ENCODE data around the gene MAT2B. TPM values are rescaled to one million over a fixed set of nuclear protein-coding genes. Genes with fewer than 3 reads are reported as not detected.

MAT2B gene
- total RNA-seq, 2 experiments from 2014 or later = 33.0 to 34.7 TPM

GRCh38 chr5:163565931-163566608 is 60.7 kb downstream of the MAT2B start:
- Histone ChIP-seq H3K4me3 (ENCODE audit: low read length) (peak overlapping the region; percentile 48), H3K4me1 (ENCODE audit: insufficient read depth, low read length) (peaks cover 18% of the 10 kb centered on the region), H3K9me3 (ENCODE audit: control insufficient read depth in 1 of 2, insufficient read depth in 1 of 2, low read length in 2 of 2) (no peaks in the 10 kb centered on the region), H3K27ac (ENCODE audit: low read depth in 1 of 2, low read length in 2 of 2) (no peak overlapping the region), H3K27me3 (ENCODE audit: control insufficient read depth in 1 of 2, insufficient read depth in 2 of 2, low read length in 2 of 2) (peaks cover 31 to 62% of the 10 kb centered on the region in 2 experiments), H3K36me3 (ENCODE audit: insufficient read depth, low read length) (no peaks in the 10 kb centered on the region)
- intact Hi-C loops (cut with DNase I, micrococcal nuclease) = loop anchor here in 1 of 2 experiments (2.0 to 5.0 kb wide), 2 partner anchors 936 to 1643 kb away; no protein-coding TSS in a partner anchor
- POLR2A ChIA-PET = no interaction called here
- Mint-ChIP-seq H3K27ac (no peak overlapping the region), H3K27me3 (peaks cover 73% of the 10 kb centered on the region), H3K9me3 (no peaks in the 10 kb centered on the region), H3K4me3 (peak overlapping the region; percentile 67), H3K4me1 (ENCODE audit: low read depth) (peaks cover 17% of the 10 kb centered on the region), H3K36me3 (ENCODE audit: low read depth) (no peaks in the 10 kb centered on the region)
- DNase-seq (peak in 6 of 14 experiments; percentile 2 to 62 (median 10)), ATAC-seq (ENCODE audit: poor library complexity) (peak; percentile 43)
- no peak for TF ChIP-seq CTCF (IDR thresholded peaks at IDR 0.05)
- CTCF ChIA-PET = no interaction called here

- H3K4me1 Mint-ChIP-seq (ENCODE audit: low read depth) = peaks cover 17% of the 10 kb centered on the region
- Histone ChIP-seq H3K36me3 (ENCODE audit: insufficient read depth, low read length) (no peaks in the 10 kb centered on the region), H3K27me3 (ENCODE audit: control insufficient read depth in 1 of 2, insufficient read depth in 2 of 2, low read length in 2 of 2) (peaks cover 31 to 62% of the 10 kb centered on the region in 2 experiments), H3K4me3 (ENCODE audit: low read length) (no peak overlapping the region), H3K9me3 (ENCODE audit: control insufficient read depth in 1 of 2, insufficient read depth in 1 of 2, low read length in 2 of 2) (no peaks in the 10 kb centered on the region), H3K4me1 (ENCODE audit: insufficient read depth, low read length) (peaks cover 18% of the 10 kb centered on the region), H3K27ac (ENCODE audit: low read depth in 1 of 2, low read length in 2 of 2) (no peak overlapping the region)
- DNase-seq (no peak), ATAC-seq (ENCODE audit: poor library complexity) (no peak)
- peaks cover 70% of the 10 kb centered on the region for H3K27me3 Mint-ChIP-seq
- H3K27ac Mint-ChIP-seq = no peak overlapping the region
- ChIA-PET CTCF (no interaction called here), POLR2A (no interaction called here)
- no peaks in the 10 kb centered on the region for H3K36me3 Mint-ChIP-seq (ENCODE audit: low read depth)
- H3K4me3 Mint-ChIP-seq = peak overlapping the region; percentile 21
- TF ChIP-seq CTCF (IDR thresholded peaks at IDR 0.05) = no peak
- H3K9me3 Mint-ChIP-seq = no peaks in the 10 kb centered on the region
- intact Hi-C loops (cut with DNase I, micrococcal nuclease) = loop anchor here in 1 of 2 experiments (5.0 kb wide), 1 partner anchor 936 kb away; no protein-coding TSS in a partner anchor
Measured at GRCh38 chr5:163566678-163567077, 61.3 kb downstream of the MAT2B start.

GRCh38 chr5:163567811-163568210 is 62.4 kb downstream of the MAT2B start:
- no peak for TF ChIP-seq CTCF (IDR thresholded peaks at IDR 0.05)
- H3K4me3 Mint-ChIP-seq = no peak overlapping the region
- H3K27ac Mint-ChIP-seq = no peak overlapping the region
- Histone ChIP-seq H3K9me3 (ENCODE audit: control insufficient read depth in 1 of 2, insufficient read depth in 1 of 2, low read length in 2 of 2) (no peaks in the 10 kb centered on the region), H3K27me3 (ENCODE audit: control insufficient read depth in 1 of 2, insufficient read depth in 2 of 2, low read length in 2 of 2) (peaks cover 31 to 66% of the 10 kb centered on the region in 2 experiments), H3K27ac (ENCODE audit: low read depth in 1 of 2, low read length in 2 of 2) (no peak overlapping the region), H3K4me1 (ENCODE audit: insufficient read depth, low read length) (peaks cover 18% of the 10 kb centered on the region), H3K36me3 (ENCODE audit: insufficient read depth, low read length) (no peaks in the 10 kb centered on the region), H3K4me3 (ENCODE audit: low read length) (no peak overlapping the region)
- H3K27me3 Mint-ChIP-seq = peaks cover 71% of the 10 kb centered on the region
- no peaks in the 10 kb centered on the region for H3K9me3 Mint-ChIP-seq
- POLR2A ChIA-PET = no interaction called here
- DNase-seq (no peak), ATAC-seq (ENCODE audit: poor library complexity) (no peak)
- H3K4me1 Mint-ChIP-seq (ENCODE audit: low read depth) = peaks cover 17% of the 10 kb centered on the region
- CTCF ChIA-PET = no interaction called here
- H3K36me3 Mint-ChIP-seq (ENCODE audit: low read depth) = no peaks in the 10 kb centered on the region
- intact Hi-C loops (cut with DNase I, micrococcal nuclease) = loop anchor here in 1 of 2 experiments (5.0 kb wide), 1 partner anchor 934 kb away; no protein-coding TSS in a partner anchor

Other genes with a start within 250 kb of the MAT2B start
- gene CCNG1, start 68.0 kb upstream of the MAT2B start, total RNA-seq = 100 to 1,000 TPM; 114 to 116 TPM
- gene NUDCD2, start 45.5 kb upstream of the MAT2B start, total RNA-seq = 10 to 100 TPM; 18.0 to 18.9 TPM
- gene HMMR, start 45.0 kb upstream of the MAT2B start, total RNA-seq = under 1 TPM; 0.42 to 0.74 TPM